Dedifferentiated amniotic fluid mesenchymal stem cell (primary cell): Measurements from ENCODE around the gene FEM1A.
A peak's percentile ranks its signal among the peaks of the same experiment; 100 is the strongest.
"Not testable (repeated sequence)": the region's sequence is repeated elsewhere in the genome, so short reads cannot be mapped to it uniquely, and the experiment has no call there.

ENCODE experiments used
- DNase-seq: peaks from one replicate; pipeline ENCODE4 v3.0.0-alpha.2; 2016; ENCODE audit errors: extremely low spot score

Gene FEM1A

GRCh38 chr19:4814625-4815425 lies 23.3 kb downstream of the FEM1A start:
- DNase-seq: peak; percentile 29

DNA sequence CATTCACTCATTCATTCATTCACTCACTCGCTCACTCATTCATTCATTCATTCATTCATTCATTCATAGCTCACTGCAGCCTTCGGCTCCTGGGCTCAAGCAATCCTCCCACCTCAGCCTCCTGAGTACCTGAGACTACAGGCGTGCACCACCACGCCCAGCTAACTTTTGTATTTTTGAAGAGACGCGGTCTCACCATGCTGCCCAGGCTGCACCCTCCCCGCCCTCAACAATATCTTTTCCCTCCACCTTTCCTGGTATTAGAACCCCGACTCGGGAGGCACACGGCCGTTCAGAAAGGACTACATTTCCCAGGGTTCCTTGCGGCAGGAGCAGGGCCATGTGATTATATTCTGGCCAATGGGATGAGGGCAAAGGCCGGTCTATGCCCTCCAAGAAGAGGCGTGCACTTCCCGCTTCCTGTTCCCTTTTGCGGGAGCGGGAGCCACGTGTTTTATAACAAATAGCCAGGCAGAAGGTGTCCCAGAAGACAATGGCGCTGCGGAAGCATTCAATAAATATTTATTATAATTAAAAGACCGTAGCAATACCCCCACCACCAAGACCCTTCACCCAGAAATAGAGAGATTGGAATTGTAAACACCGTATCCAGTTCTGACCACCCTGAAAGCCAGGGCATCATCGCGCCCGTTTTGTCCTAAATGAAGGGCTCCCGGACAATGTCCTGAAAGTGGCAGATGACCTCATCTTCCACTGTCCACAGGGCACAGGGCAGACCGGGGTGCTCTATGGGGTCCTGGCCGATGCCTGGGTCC lies 24.1 kb downstream of the FEM1A start:
- peak; percentile 89 for DNase-seq

- no peak for DNase-seq
Measured at GRCh38 chr19:4816202-4816949, 24.8 kb downstream of the FEM1A start.

DNA sequence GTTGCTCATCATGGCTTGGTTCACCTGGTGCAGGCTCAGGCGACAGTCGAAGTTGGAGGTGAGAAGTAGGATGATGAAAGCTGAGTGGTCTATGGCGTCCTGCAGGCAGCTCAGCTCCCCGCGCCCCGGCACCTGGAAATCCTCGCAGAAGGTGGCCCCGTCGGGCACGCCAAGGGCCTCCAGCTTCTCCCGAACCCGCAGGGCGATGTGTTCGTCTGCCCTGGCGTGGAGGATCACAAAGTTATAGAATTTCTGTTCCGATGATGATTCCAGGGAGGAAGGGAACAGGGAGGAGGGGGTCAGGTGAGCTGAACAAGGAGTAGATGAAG lies 25.4 kb downstream of the FEM1A start:
- DNase-seq: no peak

DNA sequence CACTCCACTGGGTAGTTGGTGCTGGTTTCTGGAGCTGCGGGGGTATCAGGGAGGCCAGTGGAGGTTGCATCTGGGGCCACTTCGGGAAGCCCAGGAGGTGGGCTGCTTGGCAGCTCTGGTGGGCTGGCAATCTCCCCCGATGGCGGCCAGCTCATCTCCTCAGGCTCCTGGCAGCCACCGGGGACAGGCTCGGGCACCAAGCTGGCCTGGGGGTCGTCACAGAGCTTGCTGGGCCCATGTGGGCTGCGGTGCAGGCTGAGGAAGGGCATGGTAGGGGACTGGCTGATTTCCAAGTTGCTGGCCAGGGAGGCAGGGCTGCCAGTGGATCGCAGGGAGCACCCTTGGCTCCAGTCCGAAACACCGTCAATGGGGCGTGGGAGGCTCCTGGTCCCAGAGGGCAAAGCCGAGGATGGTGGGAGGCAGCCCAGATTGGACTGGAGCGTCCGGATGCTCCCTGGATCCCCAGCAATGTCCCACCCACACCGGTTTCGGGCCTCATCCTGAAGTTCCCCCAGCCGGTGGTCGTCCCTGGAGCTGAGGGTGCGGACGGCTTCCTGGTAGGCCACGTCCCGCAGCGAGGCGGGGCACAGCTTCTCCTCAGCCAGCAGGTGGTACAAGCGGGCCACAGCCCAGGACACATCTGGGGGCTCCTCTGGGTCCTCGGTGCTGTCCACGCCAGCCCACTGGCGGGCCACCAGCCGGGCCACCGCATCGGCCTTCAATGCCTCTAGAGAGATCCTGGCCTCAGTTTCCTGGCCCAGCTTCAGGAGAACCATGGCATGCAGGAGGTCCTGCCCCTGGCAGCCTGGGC lies 26.1 kb downstream of the FEM1A start:
- DNase-seq: no peak

- DNase-seq: no peak
Measured at GRCh38 chr19:4821265-4821664, 29.7 kb downstream of the FEM1A start.

DNA sequence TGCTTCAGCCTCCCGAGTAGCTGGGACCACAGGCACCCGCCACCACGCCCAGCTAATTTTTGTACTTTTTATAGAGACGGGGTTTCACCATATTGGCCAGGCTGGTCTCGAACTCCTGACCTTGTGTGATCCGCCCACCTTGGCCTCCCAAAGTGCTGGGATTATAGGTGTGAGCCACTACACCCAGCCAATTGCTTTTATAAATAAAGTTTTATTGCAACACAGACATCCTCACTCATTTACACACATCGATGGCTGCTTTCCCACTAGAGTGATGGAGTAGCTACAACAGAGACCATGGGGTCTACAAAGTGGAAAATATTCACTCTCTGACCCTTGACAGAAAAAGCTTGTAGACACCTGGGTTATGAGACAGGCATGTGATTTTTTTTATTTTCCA lies 30.8 kb downstream of the FEM1A start:
- not testable (repeated sequence) for DNase-seq

DNA sequence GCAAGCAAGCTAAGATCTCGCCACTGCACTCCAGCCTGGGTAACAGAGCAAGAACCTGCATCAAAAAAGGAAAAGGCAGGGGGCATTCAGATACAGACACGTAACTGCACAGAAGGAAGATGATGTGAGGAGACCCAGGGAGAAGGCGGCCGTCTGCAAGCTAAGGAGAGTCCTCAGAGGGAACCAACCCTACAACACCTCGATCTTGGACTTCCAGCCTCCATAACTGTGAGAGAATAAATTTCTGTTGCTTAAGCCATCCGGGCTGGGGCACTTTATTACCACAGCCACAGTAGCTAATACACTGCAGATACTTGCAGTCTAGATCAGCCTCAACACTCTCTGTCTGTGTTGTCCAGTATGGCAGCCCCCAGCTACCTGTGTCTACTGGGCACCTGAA lies 32.0 kb downstream of the FEM1A start:
- no peak for DNase-seq

- DNase-seq: no peak
Measured at GRCh38 chr19:4829001-4829712, 37.6 kb downstream of the FEM1A start.

DNA sequence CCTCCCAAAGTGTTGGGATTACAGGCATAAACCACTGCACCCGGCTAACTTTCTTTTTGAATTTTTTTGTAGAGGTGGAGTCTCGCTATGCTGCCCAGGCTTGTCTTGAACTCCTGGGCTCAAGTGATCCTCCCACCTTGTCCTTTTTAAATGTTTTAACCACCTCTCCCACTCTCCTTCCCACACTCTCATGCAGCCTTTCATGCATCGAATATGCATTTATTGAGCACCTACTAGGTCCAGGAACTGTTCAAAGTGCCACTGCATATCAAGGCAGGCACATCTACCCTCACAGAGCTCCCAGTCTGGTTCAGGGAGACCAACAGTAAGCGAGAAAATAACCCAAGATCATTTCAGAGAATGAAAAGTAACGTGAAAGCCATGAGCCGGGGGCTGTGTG lies 38.8 kb downstream of the FEM1A start:
- no peak for DNase-seq

DNA sequence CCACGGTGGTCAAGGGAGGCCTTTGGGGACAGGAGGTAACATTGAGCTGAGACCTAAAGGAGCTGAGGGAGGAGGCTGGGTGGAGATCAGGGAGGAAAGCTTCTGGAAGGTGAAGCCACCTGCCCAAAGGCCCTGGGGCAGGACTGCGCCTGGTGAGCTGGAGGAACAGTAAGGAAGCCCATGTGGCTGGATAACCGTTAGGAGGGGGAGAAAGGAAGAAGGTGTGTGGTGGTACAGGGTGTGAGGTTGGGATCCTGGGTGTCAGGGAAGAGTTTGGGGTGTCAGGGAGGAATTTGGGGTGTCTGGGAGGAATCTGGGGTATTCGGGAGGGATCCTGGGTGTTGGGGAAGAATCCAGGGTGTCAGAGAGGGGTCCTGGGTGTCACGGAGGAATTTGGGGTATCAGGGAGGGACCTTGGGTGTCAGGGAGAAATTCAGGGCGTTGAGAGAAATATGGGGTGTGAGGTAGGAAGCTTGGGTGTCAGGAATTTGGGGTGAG lies 39.3 kb downstream of the FEM1A start:
- no peak for DNase-seq

DNA sequence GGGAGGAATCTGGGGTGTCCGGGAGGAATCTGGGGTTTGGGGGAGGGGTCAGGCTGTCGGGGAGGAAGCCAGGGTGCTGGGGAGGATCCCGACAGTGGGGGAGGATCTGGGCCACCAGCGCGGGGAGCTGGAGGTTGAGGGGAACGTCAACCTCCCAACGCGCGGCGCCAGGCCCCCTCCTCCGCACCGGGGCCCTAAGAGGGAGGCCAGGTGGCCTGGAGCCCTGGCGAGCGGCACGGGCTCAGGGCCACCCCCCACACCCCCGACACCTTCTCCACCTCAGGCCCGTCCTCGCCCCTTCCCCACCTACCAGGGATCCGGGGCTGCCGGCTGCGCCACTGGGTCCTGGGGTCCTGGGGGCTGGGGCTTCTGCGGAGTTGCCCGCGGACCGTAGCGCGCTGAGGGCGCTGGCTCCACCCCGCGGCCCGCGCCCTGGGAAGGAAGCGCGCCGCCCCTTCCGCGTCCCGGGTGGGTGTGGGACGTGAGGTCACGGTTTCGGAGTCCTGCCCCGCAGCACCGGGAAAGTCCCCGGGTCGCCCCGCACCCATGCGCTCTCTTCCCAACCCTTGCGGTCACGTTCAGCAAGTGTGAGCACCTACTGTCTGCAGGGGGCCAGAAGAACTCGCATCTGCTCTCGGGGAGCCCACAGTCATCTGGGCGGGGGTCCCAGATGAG lies 39.9 kb downstream of the FEM1A start, which contains the start of gene TICAM1:
Gene TICAM1, minus strand, starts transcription at position 409 of the 675 bp plus-strand sequence. CDS start 13,335 bp downstream, outside the sequence.
- peak; percentile 19 for DNase-seq

DNA sequence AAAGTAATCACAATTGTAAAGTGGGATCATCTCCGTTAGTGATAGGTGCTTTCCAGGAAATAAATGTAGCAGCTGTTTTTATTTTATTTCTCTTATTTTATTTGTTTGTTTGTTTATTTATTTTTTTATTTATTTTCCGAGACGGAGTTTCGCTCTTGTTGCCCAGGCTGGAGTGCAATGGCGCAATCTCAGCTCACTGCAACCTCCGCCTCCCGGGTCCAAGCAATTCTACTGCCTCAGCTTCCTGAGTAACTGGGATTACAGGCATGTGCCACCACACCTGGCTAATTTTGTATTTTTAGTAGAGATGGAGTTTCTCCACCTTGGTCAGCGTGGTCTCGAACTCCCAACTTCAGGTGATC lies 40.4 kb downstream of the FEM1A start:
- DNase-seq: not testable (repeated sequence)

DNA sequence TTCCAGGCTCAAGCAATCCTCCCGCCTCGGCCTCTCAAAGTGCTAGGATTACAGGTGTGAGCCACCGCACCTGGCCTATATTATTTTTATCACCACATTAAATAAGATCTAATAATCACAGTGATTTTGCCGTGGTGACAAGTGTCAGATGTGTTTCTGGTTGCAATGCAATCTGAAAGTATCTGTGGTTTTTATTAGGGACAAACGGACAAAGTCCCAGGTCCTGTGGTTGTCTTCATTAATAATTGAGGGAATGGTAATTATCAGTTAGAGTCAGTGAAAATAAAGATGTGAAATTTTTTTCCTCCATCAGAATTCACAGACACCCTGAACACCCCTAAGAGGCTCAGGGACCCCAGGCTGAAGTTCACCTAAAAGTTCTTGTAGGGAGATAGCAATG lies 41.2 kb downstream of the FEM1A start:
- DNase-seq: no peak

DNA sequence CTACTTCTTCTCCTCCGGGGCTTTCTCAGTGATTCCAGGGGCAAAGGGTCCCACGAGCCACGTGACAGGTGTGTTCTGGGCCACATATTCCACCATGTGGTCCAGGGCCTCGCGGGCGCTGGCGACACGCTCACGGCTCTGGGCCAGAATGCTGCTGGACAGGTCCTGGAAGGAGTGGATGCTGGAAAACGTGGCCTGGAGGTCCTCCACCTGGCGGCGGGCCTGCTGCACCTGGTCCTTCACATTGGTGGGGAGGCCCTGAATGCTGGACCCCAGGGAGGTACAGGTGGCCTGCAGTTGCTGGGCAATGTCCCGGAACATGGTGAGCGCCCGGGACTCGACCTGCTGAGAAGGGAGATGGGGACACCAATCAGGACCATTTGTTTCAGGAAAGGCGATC lies 47.7 kb downstream of the FEM1A start:
- DNase-seq: no peak

- DNase-seq: no peak
Measured at GRCh38 chr19:4843647-4843965, 52.1 kb downstream of the FEM1A start.

GRCh38 chr19:4844348-4845179 lies 53.0 kb downstream of the FEM1A start:
- DNase-seq: no peak

- DNase-seq: not testable (repeated sequence)
Measured at GRCh38 chr19:4845975-4846374, 54.4 kb downstream of the FEM1A start.

DNA sequence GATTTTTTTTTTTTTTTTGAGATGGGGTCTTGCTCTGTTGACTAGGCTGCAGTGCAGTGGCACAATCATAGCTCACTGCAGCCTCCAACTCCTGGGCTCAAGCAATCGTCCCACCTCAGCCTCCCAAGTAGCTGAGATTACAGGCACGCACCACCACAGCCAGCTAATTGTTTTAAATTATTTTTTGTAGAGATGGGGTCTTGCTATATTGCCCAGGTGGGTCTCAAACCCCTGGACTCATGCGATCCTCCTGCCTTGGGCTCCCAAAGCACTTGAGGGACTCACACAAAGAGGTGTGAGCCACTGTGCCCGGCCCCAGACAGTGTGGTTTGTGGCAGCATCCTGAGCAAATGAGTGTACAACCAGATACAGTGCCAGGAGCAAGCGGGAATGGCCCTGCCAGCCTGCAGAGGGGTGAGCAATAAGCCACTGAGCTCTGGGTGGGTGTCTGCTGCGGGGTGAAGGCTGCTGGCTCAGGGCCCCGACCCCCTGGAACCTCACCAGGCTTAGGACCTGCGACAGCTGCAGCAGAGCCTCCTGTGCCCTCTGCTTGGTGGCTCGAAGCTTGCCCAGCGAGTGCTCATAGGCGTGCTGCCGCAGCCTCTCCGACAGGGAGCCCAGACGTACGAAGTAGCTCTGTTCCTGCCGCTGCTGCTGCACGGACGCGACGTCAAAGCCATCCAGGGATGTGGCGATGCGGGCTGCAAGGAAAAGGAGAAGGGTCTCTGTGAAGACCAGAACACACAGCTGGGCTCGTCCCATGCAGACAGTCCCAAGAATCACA lies 55.8 kb downstream of the FEM1A start:
- no peak for DNase-seq
